SU-DHL-6 (cell line): ENCODE results near the gene GATAD2A.
"Not testable (repeated sequence)": the region's sequence is repeated elsewhere in the genome, so short reads cannot be mapped to it uniquely, and the experiment has no call there.

Source experiments
- H2AFZ ChIP-seq: fragments of 200-600 bp; sonication (generic); 2 replicates; pipeline ENCODE4 v1.6.1; 2014; ENCODE audit warnings: low read depth, mild to moderate bottlenecking, moderate library complexity, mixed read lengths, antibody characterized with exemption, low read length; ENCODE audit not compliant: severe bottlenecking
- H3F3A ChIP-seq: fragments of 200-600 bp; shearing (Covaris generic); 2 replicates; pipeline ENCODE4 v1.6.0; 2016; ENCODE audit warnings: antibody characterized with exemption, mild to moderate bottlenecking; ENCODE audit not compliant: insufficient read depth
- H3K27ac ChIP-seq: fragments of 200-600 bp; sonication (generic); 2 replicates; pipeline ENCODE4 v1.5.1; 2016; ENCODE audit warnings: low read depth, mild to moderate bottlenecking, low read length, moderate library complexity, mixed read lengths
- H3K27me3 ChIP-seq: fragments of 200-600 bp; sonication (generic), shearing (Covaris generic); 2 replicates; pipeline ENCODE4 v1.6.0; 2014; ENCODE audit warnings: mild to moderate bottlenecking, low read length
- H3K36me3 ChIP-seq: fragments of 200-600 bp; sonication (generic); 2 replicates; pipeline ENCODE4 v1.6.1; 2014; ENCODE audit warnings: mild to moderate bottlenecking, low read length, mixed read lengths
- H3K4me2 ChIP-seq: fragments of 300-600, 200-600 bp; shearing (Covaris generic), sonication (generic); 2 replicates; pipeline ENCODE4 v1.6.0; 2014; ENCODE audit warnings: low read length, low read depth, mild to moderate bottlenecking; ENCODE audit not compliant: poor library complexity, severe bottlenecking
- H3K4me3 ChIP-seq: fragments of 200-600 bp; sonication (generic); 2 replicates; pipeline ENCODE4 v1.5.1; 2014; ENCODE audit warnings: antibody characterized with exemption, low read length, mild to moderate bottlenecking, mixed read lengths; ENCODE audit not compliant: insufficient read depth, poor library complexity, severe bottlenecking
- H3K79me2 ChIP-seq: fragments of 200-600 bp; sonication (generic); 2 replicates; pipeline ENCODE4 v1.6.1; 2014; ENCODE audit warnings: mild to moderate bottlenecking, low read length, moderate library complexity; ENCODE audit not compliant: insufficient read depth
- H3K9ac ChIP-seq: fragments of 200-600 bp; sonication (generic); 2 replicates; pipeline ENCODE4 v1.7.0; 2014; ENCODE audit warnings: mild to moderate bottlenecking, low read length
- H3K9me2 ChIP-seq: fragments of 200-600 bp; sonication (generic); replicated peaks from 2 replicates; pipeline ENCODE4 v1.6.1; 2014; ENCODE audit warnings: low read length; ENCODE audit not compliant: insufficient read depth
- H3K9me3 ChIP-seq: fragments of 200-600 bp; sonication (generic); 2 replicates; pipeline ENCODE4 v1.6.1; 2014; ENCODE audit warnings: low read length, mixed read lengths; ENCODE audit not compliant: insufficient read depth
- H4K20me1 ChIP-seq: fragments of 200-600 bp; sonication (generic); 2 replicates; pipeline ENCODE4 v1.6.1; 2014; ENCODE audit warnings: low read depth, mild to moderate bottlenecking, antibody characterized with exemption, low read length, moderate library complexity, mixed read lengths
- EZH2phosphoT487 ChIP-seq: fragments of 200-600 bp; sonication (generic), shearing (Covaris generic); conservative IDR thresholded peaks from 2 replicates; pipeline ENCODE4 v1.6.1; 2018; ENCODE audit warnings: mild to moderate bottlenecking, antibody characterized with exemption, low read length, moderate library complexity, mixed read lengths
- TF ChIP-seq, protein P1 (sequence below): fragments of 200-600 bp; sonication (generic); IDR thresholded peaks from one replicate; pipeline ENCODE4 v1.5.1; 2017; ENCODE audit warnings: antibody characterized with exemption, mild to moderate bottlenecking, low read length, moderate library complexity; ENCODE audit not compliant: insufficient read depth, poor library complexity, severe bottlenecking

GATAD2A gene

GRCh38 chr19:19453125-19453454 lies 47.6 kb downstream of the GATAD2A start:
- no peaks in the 10 kb centered on the region for H3K9me3 ChIP-seq
- H2AFZ ChIP-seq, result no peak overlapping the region
- no peak overlapping the region for H3K9ac ChIP-seq
- H3F3A ChIP-seq, result no peaks in the 10 kb centered on the region
- no peak for TF ChIP-seq EZH2phosphoT487
- TF ChIP-seq, protein P1, sequence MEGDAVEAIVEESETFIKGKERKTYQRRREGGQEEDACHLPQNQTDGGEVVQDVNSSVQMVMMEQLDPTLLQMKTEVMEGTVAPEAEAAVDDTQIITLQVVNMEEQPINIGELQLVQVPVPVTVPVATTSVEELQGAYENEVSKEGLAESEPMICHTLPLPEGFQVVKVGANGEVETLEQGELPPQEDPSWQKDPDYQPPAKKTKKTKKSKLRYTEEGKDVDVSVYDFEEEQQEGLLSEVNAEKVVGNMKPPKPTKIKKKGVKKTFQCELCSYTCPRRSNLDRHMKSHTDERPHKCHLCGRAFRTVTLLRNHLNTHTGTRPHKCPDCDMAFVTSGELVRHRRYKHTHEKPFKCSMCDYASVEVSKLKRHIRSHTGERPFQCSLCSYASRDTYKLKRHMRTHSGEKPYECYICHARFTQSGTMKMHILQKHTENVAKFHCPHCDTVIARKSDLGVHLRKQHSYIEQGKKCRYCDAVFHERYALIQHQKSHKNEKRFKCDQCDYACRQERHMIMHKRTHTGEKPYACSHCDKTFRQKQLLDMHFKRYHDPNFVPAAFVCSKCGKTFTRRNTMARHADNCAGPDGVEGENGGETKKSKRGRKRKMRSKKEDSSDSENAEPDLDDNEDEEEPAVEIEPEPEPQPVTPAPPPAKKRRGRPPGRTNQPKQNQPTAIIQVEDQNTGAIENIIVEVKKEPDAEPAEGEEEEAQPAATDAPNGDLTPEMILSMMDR, result no peak
- H3K4me2 ChIP-seq, result no peak overlapping the region
- no peaks in the 10 kb centered on the region for H3K9me2 ChIP-seq
- H3K27ac ChIP-seq, result no peak overlapping the region
- H3K36me3 ChIP-seq, result no peaks in the 10 kb centered on the region
- H3K27me3 ChIP-seq, result no peaks in the 10 kb centered on the region
- H3K79me2 ChIP-seq, result peaks cover 95% of the 10 kb centered on the region
- peaks cover under 1% of the 10 kb centered on the region; the same call in 1 of the 2 replicates for H4K20me1 ChIP-seq
- H3K4me3 ChIP-seq, result no peak overlapping the region

DNA sequence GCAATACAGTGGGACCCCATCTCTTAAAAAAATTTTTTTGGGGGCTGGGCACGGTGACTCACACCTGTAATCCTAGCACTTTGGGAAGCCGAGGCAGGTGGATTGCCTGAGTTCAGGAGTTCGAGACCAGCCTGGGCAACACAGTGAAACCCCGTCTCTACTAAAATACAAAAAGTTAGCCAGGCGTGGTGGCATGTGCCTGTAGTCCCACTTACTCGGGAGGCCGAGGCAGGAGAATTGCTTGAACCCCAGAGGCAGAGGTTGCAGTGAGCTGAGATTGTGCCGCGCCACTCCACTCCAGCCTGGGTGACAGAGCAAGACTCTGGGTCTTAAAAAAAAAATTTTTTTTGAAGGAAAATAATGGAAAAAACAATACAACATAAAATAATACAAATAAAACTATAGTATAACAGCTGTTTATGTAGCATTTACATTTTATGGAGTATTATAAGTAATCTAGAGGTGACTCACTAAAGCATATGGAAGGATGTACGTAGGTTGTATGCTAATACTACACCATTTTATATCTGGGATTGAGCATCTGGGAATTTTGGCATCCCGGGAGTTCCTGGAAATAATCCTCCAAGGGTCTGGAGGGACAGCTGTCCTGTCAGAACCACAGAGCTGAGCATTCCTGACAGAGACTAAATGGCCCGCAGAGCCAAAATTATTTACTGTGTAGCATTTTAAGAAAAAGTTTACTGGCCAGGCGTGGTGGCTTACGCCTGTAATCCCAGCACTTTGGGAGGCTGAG lies 49.9 kb downstream of the GATAD2A start:
- H3K4me2 ChIP-seq, H3K9ac ChIP-seq, H4K20me1 ChIP-seq, H3K9me2 ChIP-seq, H3K9me3 ChIP-seq, H3K27me3 ChIP-seq, H3K4me3 ChIP-seq, H2AFZ ChIP-seq, H3K36me3 ChIP-seq, H3K27ac ChIP-seq: not testable (repeated sequence)
- Histone ChIP-seq H3F3A (peaks cover 13% of the 10 kb centered on the region; the same call in 1 of the 2 replicates), H3K79me2 (peaks cover 95% of the 10 kb centered on the region)

- no peaks in the 10 kb centered on the region for H3K9me2 ChIP-seq
- peaks cover 13% of the 10 kb centered on the region; the same call in 1 of the 2 replicates for H3F3A ChIP-seq
- peaks cover 4% of the 10 kb centered on the region; the same call in 1 of the 2 replicates for H4K20me1 ChIP-seq
- H3K4me3 ChIP-seq, result no peak overlapping the region
- no peak for TF ChIP-seq EZH2phosphoT487
- TF ChIP-seq, protein P1, result no peak
- no peak overlapping the region for H3K4me2 ChIP-seq
- H3K36me3 ChIP-seq, result no peaks in the 10 kb centered on the region
- peaks cover 95% of the 10 kb centered on the region for H3K79me2 ChIP-seq
- no peaks in the 10 kb centered on the region for H3K27me3 ChIP-seq
- H3K27ac ChIP-seq, result 0 out of 2 replicates have a peak overlapping the region, but pooled peaks have one; percentile 4
- no peak overlapping the region for H3K9ac ChIP-seq
- no peaks in the 10 kb centered on the region for H3K9me3 ChIP-seq
- no peak overlapping the region for H2AFZ ChIP-seq
Observed at GRCh38 chr19:19457671-19458070, 52.2 kb downstream of the GATAD2A start.

DNA sequence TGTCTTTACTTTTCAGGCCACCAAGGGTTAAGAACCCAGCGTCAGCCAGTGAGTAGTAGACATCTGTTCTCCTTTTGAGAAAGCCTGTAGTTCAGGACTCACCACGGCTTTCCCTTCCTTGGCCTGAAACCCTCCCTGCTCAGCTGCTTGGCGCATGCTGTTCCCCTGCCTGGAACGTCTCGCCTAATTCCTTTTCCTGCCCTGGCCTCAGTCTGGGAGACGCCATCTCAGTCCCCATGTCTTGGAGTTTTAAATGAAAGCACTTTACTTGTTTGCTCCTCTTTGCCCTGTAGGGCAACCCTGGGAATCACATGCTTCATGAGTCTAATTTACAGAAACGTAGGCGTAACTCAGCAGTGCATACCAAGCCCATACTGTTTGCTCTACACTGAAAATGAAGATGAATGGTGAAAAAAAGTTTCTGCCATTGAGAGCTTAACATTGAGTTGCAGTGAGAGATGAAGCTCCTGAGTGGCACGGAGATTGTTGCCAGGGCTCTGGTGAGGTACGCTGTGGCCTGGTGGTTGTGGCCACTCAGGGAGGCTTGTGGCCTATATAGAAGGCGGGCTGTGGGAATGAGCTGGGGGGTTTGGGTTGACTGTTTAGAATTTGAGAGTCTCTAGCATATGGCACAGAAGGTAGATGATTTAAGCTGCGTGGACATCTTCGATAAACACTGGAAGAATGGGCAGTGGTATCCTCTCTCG lies 52.8 kb downstream of the GATAD2A start:
- TF ChIP-seq EZH2phosphoT487, result no peak
- TF ChIP-seq, protein P1, result no peak
- no peaks in the 10 kb centered on the region for H3K36me3 ChIP-seq

More for the DNA sequence above, 52.8 kb downstream of the GATAD2A start:
- Histone ChIP-seq H3K27ac (peak overlapping the region; percentile 69), H3K4me2 (peak overlapping the region; percentile 45), H3K9me3 (no peaks in the 10 kb centered on the region), H3F3A (peaks cover 13% of the 10 kb centered on the region; the same call in 1 of the 2 replicates), H2AFZ (no peak overlapping the region), H4K20me1 (peaks cover 4% of the 10 kb centered on the region; the same call in 1 of the 2 replicates), H3K27me3 (no peaks in the 10 kb centered on the region), H3K79me2 (peaks cover 95% of the 10 kb centered on the region), H3K4me3 (no peak overlapping the region), H3K9me2 (no peaks in the 10 kb centered on the region), H3K9ac (no peak overlapping the region)
